HG03442 (cell line): Measurements from ENCODE around the gene SENP3.

Source experiments
- ATAC-seq: cut with Tn5 transposase; IDR thresholded peaks from one replicate; pipeline ENCODE4 v1.9.1; 2021; ENCODE audit warnings: mild to moderate bottlenecking, moderate library complexity; ENCODE audit not compliant: unreplicated experiment

SENP3 gene

GRCh38 chr17:7575959-7576358 lies 14.2 kb downstream of the SENP3 start:
- ATAC-seq, result no peak

- no peak for ATAC-seq
Measured at GRCh38 chr17:7576432-7576937, 14.8 kb downstream of the SENP3 start.

- no peak for ATAC-seq
Measured at GRCh38 chr17:7577327-7578199, 15.8 kb downstream of the SENP3 start.

- ATAC-seq, result no peak
Measured at GRCh38 chr17:7579001-7579833, 17.5 kb downstream of the SENP3 start, which contains the start of gene CD68. TSS of gene CD68 (plus strand) at chr17:7579638. CDS start at chr17:7579678, 40 bp downstream.

- ATAC-seq, result no peak
Measured at GRCh38 chr17:7579834-7580603, 18.3 kb downstream of the SENP3 start.

GRCh38 chr17:7580604-7581575 lies 19.2 kb downstream of the SENP3 start:
- ATAC-seq, result no peak

GRCh38 chr17:7582396-7583252 lies 20.9 kb downstream of the SENP3 start:
- ATAC-seq, result no peak

- ATAC-seq, result peak; percentile 59
Measured at GRCh38 chr17:7583253-7584109, 21.8 kb downstream of the SENP3 start, which contains the start of gene MPDU1. TSS of gene MPDU1 (plus strand) at chr17:7583852. CDS start at chr17:7583863, 11 bp downstream.

GRCh38 chr17:7586673-7587419 lies 25.1 kb downstream of the SENP3 start:
- ATAC-seq, result no peak

- no peak for ATAC-seq
Measured at GRCh38 chr17:7587420-7588151, 25.9 kb downstream of the SENP3 start.

GRCh38 chr17:7588553-7589203 lies 27.0 kb downstream of the SENP3 start:
- no peak for ATAC-seq

GRCh38 chr17:7589204-7589868 lies 27.6 kb downstream of the SENP3 start:
- ATAC-seq, result no peak

GRCh38 chr17:7589891-7590691 lies 28.4 kb downstream of the SENP3 start, which contains the start of gene SOX15:
TSS of gene SOX15 (minus strand) at chr17:7590094. CDS start at chr17:7589676, 418 bp downstream.
- ATAC-seq, result no peak

- no peak for ATAC-seq
Measured at GRCh38 chr17:7590743-7591142, 29.0 kb downstream of the SENP3 start.
